ENCODE measurements around the gene CENPW. TPM values are rescaled to one million over a fixed set of nuclear protein-coding genes. Genes with fewer than 3 reads are reported as not detected.

CENPW gene
- total and polyA plus RNA-seq, 9 of the 15 experiments (the other 6 are each of a cell fraction or from before 2014, with no cell fraction given) = 48.7 to 285 (median 82.8) TPM

- TF ChIP-seq, protein P1, sequence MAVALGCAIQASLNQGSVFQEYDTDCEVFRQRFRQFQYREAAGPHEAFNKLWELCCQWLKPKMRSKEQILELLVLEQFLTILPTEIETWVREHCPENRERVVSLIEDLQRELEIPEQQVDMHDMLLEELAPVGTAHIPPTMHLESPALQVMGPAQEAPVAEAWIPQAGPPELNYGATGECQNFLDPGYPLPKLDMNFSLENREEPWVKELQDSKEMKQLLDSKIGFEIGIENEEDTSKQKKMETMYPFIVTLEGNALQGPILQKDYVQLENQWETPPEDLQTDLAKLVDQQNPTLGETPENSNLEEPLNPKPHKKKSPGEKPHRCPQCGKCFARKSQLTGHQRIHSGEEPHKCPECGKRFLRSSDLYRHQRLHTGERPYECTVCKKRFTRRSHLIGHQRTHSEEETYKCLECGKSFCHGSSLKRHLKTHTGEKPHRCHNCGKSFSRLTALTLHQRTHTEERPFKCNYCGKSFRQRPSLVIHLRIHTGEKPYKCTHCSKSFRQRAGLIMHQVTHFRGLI (CRISPR knock-in tag; IDR thresholded peaks at IDR 0.05) = no peak
- TF ChIP-seq, protein P2, sequence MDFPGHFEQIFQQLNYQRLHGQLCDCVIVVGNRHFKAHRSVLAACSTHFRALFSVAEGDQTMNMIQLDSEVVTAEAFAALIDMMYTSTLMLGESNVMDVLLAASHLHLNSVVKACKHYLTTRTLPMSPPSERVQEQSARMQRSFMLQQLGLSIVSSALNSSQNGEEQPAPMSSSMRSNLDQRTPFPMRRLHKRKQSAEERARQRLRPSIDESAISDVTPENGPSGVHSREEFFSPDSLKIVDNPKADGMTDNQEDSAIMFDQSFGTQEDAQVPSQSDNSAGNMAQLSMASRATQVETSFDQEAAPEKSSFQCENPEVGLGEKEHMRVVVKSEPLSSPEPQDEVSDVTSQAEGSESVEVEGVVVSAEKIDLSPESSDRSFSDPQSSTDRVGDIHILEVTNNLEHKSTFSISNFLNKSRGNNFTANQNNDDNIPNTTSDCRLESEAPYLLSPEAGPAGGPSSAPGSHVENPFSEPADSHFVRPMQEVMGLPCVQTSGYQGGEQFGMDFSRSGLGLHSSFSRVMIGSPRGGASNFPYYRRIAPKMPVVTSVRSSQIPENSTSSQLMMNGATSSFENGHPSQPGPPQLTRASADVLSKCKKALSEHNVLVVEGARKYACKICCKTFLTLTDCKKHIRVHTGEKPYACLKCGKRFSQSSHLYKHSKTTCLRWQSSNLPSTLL (IDR thresholded peaks at IDR 0.05) = peak; percentile 90
- TF ChIP-seq ZNF644 (tag; IDR thresholded peaks at IDR 0.05; ENCODE audit: low read depth) (no peak), SMARCA5 (IDR thresholded peaks at IDR 0.05) (no peak), NONO (IDR thresholded peaks at IDR 0.05; ENCODE audit: low read depth in 2 of 2, low read length in 1 of 2) (no peak), MAFF (IDR thresholded peaks at IDR 0.05; ENCODE audit: low read length) (no peak), NR2F6 (CRISPR knock-in tag; IDR thresholded peaks at IDR 0.05) (no peak), MCM5 (IDR thresholded peaks at IDR 0.05; ENCODE audit: low read depth) (no peak), CC2D1A (IDR thresholded peaks at IDR 0.05) (peak; percentile 51; the same call in 1 of the 2 replicates)
- TF ChIP-seq, protein P3, sequence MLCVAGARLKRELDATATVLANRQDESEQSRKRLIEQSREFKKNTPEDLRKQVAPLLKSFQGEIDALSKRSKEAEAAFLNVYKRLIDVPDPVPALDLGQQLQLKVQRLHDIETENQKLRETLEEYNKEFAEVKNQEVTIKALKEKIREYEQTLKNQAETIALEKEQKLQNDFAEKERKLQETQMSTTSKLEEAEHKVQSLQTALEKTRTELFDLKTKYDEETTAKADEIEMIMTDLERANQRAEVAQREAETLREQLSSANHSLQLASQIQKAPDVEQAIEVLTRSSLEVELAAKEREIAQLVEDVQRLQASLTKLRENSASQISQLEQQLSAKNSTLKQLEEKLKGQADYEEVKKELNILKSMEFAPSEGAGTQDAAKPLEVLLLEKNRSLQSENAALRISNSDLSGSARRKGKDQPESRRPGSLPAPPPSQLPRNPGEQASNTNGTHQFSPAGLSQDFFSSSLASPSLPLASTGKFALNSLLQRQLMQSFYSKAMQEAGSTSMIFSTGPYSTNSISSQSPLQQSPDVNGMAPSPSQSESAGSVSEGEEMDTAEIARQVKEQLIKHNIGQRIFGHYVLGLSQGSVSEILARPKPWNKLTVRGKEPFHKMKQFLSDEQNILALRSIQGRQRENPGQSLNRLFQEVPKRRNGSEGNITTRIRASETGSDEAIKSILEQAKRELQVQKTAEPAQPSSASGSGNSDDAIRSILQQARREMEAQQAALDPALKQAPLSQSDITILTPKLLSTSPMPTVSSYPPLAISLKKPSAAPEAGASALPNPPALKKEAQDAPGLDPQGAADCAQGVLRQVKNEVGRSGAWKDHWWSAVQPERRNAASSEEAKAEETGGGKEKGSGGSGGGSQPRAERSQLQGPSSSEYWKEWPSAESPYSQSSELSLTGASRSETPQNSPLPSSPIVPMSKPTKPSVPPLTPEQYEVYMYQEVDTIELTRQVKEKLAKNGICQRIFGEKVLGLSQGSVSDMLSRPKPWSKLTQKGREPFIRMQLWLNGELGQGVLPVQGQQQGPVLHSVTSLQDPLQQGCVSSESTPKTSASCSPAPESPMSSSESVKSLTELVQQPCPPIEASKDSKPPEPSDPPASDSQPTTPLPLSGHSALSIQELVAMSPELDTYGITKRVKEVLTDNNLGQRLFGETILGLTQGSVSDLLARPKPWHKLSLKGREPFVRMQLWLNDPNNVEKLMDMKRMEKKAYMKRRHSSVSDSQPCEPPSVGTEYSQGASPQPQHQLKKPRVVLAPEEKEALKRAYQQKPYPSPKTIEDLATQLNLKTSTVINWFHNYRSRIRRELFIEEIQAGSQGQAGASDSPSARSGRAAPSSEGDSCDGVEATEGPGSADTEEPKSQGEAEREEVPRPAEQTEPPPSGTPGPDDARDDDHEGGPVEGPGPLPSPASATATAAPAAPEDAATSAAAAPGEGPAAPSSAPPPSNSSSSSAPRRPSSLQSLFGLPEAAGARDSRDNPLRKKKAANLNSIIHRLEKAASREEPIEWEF (CRISPR knock-in tag; IDR thresholded peaks at IDR 0.05) = no peak
- TF ChIP-seq, protein P4, sequence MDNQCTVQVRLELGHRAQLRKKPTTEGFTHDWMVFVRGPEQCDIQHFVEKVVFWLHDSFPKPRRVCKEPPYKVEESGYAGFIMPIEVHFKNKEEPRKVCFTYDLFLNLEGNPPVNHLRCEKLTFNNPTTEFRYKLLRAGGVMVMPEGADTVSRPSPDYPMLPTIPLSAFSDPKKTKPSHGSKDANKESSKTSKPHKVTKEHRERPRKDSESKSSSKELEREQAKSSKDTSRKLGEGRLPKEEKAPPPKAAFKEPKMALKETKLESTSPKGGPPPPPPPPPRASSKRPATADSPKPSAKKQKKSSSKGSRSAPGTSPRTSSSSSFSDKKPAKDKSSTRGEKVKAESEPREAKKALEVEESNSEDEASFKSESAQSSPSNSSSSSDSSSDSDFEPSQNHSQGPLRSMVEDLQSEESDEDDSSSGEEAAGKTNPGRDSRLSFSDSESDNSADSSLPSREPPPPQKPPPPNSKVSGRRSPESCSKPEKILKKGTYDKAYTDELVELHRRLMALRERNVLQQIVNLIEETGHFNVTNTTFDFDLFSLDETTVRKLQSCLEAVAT (IDR thresholded peaks at IDR 0.05) = no peak
- TF ChIP-seq, protein P5, sequence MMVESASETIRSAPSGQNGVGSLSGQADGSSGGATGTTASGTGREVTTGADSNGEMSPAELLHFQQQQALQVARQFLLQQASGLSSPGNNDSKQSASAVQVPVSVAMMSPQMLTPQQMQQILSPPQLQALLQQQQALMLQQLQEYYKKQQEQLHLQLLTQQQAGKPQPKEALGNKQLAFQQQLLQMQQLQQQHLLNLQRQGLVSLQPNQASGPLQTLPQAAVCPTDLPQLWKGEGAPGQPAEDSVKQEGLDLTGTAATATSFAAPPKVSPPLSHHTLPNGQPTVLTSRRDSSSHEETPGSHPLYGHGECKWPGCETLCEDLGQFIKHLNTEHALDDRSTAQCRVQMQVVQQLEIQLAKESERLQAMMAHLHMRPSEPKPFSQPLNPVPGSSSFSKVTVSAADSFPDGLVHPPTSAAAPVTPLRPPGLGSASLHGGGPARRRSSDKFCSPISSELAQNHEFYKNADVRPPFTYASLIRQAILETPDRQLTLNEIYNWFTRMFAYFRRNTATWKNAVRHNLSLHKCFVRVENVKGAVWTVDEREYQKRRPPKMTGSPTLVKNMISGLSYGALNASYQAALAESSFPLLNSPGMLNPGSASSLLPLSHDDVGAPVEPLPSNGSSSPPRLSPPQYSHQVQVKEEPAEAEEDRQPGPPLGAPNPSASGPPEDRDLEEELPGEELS (CRISPR knock-in tag; IDR thresholded peaks at IDR 0.05; ENCODE audit: borderline replicate concordance) = no peak
- TF ChIP-seq, protein P6, sequence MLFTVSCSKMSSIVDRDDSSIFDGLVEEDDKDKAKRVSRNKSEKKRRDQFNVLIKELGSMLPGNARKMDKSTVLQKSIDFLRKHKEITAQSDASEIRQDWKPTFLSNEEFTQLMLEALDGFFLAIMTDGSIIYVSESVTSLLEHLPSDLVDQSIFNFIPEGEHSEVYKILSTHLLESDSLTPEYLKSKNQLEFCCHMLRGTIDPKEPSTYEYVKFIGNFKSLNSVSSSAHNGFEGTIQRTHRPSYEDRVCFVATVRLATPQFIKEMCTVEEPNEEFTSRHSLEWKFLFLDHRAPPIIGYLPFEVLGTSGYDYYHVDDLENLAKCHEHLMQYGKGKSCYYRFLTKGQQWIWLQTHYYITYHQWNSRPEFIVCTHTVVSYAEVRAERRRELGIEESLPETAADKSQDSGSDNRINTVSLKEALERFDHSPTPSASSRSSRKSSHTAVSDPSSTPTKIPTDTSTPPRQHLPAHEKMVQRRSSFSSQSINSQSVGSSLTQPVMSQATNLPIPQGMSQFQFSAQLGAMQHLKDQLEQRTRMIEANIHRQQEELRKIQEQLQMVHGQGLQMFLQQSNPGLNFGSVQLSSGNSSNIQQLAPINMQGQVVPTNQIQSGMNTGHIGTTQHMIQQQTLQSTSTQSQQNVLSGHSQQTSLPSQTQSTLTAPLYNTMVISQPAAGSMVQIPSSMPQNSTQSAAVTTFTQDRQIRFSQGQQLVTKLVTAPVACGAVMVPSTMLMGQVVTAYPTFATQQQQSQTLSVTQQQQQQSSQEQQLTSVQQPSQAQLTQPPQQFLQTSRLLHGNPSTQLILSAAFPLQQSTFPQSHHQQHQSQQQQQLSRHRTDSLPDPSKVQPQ (CRISPR knock-in tag; IDR thresholded peaks at IDR 0.05; ENCODE audit: borderline replicate concordance) = no peak
These were observed 4.7 kb upstream of the CENPW start (continued) for GRCh38 chr6:126335210-126335609.

All from K562 (cell line).